ENCODE data around the gene JPH4.

JPH4 gene

DNA sequence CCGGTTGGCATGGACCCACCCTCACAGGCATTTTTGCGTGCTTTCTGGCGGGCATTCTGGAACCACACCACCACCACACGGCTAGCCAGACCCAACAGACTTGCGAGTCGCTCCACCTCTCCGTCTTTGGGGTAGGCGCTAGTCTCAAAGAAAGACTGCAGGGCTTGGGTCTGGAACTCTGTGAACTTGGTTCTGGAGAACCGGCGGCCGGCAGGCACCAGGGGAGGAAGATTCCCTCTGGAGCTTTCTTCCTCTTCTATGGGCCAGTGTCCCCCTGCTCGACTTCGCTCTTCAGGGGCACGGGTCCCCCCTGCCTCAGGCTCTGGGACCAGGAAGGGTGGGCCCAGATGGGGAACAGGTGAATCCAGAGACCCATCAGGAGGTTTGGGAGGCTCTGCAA, 53.6 kb downstream of the JPH4 start:
- no peak for DNase-seq (ENCODE audit: low spot score)

DNA sequence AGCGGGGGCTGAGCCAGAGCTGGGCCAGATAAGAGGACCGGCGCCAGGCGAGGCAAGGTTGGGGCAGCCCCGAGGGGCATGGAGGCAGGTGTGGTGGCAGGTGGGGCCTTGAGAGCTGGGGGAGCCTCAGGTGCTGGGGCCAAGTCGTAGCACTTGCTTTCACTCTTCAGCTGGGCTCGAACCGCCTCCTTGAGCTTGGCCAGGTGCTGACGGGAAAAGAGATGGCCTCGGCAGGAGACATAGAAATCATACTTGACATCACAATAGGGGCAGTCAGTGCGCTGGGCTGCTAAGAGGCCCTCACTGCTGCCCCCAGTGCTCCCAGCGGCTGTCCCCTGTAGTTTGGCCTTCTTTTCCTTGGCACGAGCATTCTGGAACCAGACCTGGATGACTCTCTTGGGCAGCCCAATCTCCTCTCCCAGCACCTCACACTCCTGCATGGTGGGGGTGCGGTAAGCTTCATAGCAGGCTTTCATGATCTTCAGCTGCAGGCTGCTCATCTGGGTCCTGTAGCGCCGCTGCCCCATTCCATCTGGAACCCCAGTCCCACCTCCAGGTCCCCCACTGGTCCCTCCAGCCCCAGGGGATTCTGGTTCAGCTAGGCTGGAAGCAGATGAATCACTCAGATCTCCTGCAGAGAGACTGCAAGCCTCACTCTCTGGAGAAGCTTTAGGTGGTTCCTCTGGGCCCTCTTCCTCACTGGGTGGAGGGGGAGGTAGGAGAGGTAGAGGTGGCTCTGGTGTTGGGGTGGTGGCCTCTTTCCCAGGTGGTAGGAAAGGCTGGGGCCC, 55.2 kb downstream of the JPH4 start:
- no peak for DNase-seq (ENCODE audit: low spot score)

DNA sequence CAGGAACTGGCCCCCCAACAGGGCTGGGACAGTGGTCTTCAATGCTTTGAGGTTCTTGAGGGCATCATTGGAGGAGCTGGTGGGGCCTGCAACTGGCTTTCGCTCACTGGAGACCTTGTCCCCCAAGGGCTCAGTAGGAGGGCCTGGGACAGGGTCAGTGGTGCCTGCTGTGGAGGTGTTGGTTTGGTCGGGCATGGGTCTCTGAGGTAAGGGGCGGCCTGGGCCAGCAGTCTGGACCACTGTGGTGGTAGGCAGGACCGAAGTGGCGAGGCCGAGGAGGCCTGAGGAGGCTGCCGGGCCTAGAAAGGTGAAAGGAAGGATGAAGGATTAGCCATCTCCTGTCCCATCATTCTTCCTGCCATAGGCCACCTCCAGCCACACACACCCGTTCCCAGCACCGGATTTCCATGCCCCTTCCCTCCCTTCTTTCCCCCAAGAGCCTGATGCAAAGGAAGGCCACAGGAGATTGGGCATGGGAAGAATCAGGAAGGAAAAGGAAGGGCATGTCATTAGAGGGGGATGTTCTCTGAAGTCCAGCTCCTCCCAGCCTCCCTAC, 55.9 kb downstream of the JPH4 start:
- no peak for DNase-seq (ENCODE audit: low spot score)

DNA sequence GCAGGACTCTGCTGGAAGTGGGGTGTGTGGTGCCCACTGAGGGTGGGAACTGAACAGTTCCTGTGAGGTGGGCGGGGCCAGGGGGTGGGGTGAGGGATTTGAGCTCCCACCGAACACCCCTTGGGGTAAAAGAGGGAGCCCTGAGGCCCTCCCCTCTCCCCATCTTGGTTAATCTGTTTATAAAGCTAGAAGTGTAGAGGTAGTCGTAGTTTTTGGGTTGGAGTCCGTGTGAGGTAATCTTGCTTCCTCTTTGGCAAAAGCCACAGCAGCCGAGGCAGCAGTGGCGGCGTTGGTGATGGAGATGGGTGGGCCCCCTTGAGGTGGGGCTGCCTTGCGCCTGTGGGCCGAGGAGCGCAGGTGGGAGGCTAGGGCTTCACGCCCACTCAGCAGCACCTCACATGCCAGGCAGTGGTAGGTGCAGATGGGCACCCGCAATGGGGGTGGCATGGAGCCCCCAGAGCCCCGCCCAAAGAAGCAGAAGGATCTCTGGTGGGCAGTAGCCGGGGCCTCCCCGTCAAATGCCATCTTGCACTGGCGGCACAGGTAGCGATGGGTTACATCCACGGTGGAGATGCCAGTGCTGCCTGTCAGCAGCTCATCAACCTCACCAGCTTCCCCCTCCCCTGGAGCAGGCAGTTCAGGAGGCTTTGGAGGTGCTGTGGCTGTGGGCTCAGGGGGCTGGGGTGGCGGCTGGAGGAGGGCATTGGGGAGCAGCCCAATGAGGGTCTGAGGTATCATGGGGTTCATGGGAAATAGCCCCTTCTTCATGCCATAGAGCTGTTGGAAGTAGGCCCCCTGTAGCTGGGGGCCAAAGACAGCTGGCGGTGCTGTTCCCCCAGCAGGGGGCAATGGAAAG, 56.6 kb downstream of the JPH4 start:
- no peak for DNase-seq (ENCODE audit: low spot score)

DNA sequence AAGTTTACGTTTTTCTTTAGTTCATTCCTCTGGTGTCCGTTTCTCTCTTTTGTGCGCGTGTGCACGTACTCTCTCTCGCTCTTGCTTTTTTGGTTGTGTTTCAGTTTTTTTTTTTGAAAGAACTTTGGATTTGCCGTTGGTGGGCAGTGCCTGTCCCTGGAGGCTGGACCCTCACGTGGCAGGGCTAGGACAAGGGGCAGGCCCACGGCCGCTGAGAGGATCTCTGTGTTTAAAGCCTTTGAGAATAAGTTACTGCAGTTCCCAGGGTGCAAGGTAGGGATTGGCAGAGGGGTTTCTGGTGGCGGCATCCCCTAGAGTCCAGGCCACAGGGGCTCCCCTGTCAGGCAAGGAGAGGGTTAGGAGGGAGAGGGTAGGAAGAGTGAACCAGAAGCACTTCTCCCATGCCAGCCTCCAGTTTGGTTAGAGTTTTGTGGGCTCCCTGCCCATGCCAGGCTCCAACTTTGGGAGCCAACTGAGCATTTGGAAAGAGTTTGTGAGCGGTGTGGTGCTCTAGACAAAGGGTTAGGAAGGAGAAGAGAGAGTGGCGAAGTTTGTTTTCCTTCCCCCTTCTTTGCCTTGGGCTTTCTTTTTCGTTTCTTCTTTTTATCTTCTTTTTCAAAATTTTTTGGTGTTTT, 57.6 kb downstream of the JPH4 start:
- DNase-seq (ENCODE audit: low spot score), result no peak

DNA sequence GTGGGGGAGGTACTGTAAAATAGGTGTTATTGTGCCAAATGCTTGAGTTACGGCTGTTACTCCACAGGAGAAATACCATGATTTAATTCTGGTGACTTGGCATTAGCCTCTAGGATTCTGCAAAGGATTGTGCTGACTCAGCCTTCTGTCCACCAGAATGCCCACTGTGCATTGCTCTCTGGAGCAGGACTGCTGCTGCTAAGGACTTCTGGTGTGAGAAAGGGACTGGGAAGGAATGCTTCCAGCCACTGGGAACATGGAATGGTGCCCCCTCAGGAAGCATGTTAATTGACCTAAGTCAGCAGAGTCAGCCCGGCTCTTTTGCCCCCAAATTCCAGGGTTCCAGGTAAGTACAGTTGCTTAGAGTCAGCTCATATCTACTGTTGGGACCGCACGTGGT, 59.9 kb downstream of the JPH4 start:
- no peak for DNase-seq (ENCODE audit: low spot score)
